Neural cell (in vitro differentiated cells): ENCODE results near the gene ATP9B.

Source experiments
- EZH2 ChIP-seq: fragments of 200-600, 300-800 bp; shearing (Covaris generic), sonication (generic); IDR thresholded peaks from 2 replicates; pipeline ENCODE4 v1.6.1; 2014; ENCODE audit warnings: antibody characterized with exemption, low read length, borderline replicate concordance, mild to moderate bottlenecking; ENCODE audit not compliant: insufficient read depth, poor library complexity, severe bottlenecking
- POLR2AphosphoS5 ChIP-seq: IDR thresholded peaks from 2 replicates; pipeline ENCODE4 v1.6.1; 2012

DNA sequence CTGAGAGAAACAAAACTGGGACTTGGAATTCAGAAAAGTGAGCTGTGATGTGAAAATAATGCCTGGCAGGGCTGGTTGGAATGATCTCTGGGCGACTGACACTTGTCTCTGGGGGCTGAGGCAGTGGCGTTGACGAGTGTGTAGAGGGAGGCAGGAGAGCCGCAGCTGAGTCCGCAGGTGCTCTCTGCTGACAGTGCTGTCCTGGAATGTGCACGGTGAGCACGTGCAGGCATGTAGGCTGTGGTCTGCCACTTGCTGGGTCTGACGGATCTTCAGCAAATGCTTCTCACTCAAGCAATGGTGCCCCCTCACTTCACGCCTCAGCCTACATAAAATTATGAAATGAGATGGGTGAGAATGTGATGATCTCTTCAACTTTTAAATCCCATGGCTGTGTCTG is 38.5 kb upstream of the ATP9B start:
- TF ChIP-seq POLR2AphosphoS5 (no peak), EZH2 (no peak)
